GM23338 (cell line): Measurements from ENCODE around the gene HTR1E. TPM values are rescaled to one million over a fixed set of nuclear protein-coding genes. Genes with fewer than 3 reads are reported as not detected.

Experiments used
- ATAC-seq: fragments of 200-7000 bp; cut with Tn5 transposase; 3 replicates; pipeline ENCODE4 v1.9.1; 2020
- DNase-seq: peaks from one replicate; pipeline ENCODE4 v3.0.0-alpha.2; 2015; ENCODE audit warnings: low spot score
- H2AFZ ChIP-seq: fragments of 200-600 bp; sonication (generic); 2 replicates; pipeline ENCODE4 v1.8.0; 2016; ENCODE audit warnings: antibody characterized with exemption, mild to moderate bottlenecking, moderate library complexity
- H3F3A ChIP-seq: fragments of 200-600 bp; sonication (generic); replicated peaks from 2 replicates; pipeline ENCODE4 v1.8.0; 2017; ENCODE audit warnings: antibody characterized with exemption, mixed run types, low read depth
- H3K27ac ChIP-seq: fragments of 200-600 bp; sonication (generic); 2 replicates; pipeline ENCODE4 v1.6.1; 2016; ENCODE audit warnings: low read depth
- H3K27me3 ChIP-seq: fragments of 200-600 bp; sonication (generic); 2 replicates; pipeline ENCODE4 v1.8.0; 2016; ENCODE audit warnings: mild to moderate bottlenecking, mixed run types, moderate library complexity; ENCODE audit not compliant: insufficient read depth
- H3K36me3 ChIP-seq: fragments of 200-600 bp; sonication (generic); 2 replicates; pipeline ENCODE4 v1.8.0; 2016; ENCODE audit warnings: mild to moderate bottlenecking; ENCODE audit not compliant: insufficient read depth
- H3K4me1 ChIP-seq: fragments of 200-600 bp; sonication (generic); 2 replicates; pipeline ENCODE4 v1.8.0; 2016; ENCODE audit warnings: mild to moderate bottlenecking, moderate library complexity; ENCODE audit not compliant: insufficient read depth
- H3K4me2 ChIP-seq: fragments of 200-600 bp; sonication (generic); 2 replicates; pipeline ENCODE4 v1.7.1; 2017; ENCODE audit warnings: mixed run types
- H3K4me3 ChIP-seq: fragments of 200-600 bp; sonication (generic); 2 replicates; pipeline ENCODE4 v1.6.1; 2016; ENCODE audit warnings: mixed run types
- H3K79me2 ChIP-seq: fragments of 200-600 bp; sonication (generic); replicated peaks from 2 replicates; pipeline ENCODE4 v1.8.0; 2017; ENCODE audit warnings: mild to moderate bottlenecking; ENCODE audit not compliant: insufficient read depth
- H3K9me2 ChIP-seq: fragments of 200-600 bp; sonication (generic); 2 replicates; pipeline ENCODE4 v1.8.0; 2017; ENCODE audit not compliant: insufficient read depth
- H4K20me1 ChIP-seq: fragments of 200-600 bp; sonication (generic); replicated peaks from 2 replicates; pipeline ENCODE4 v1.8.0; 2017; ENCODE audit warnings: mild to moderate bottlenecking; ENCODE audit not compliant: insufficient read depth
- H3K27ac Mint-ChIP-seq: 2 replicates; pipeline ENCODE4 v1.8.0; 2020; ENCODE audit warnings: inconsistent platforms, mild to moderate bottlenecking, moderate library complexity, mixed read lengths
- H3K27me3 Mint-ChIP-seq: 3 replicates; pipeline ENCODE4 v1.8.0; 2022; ENCODE audit warnings: low read depth, mild to moderate bottlenecking, moderate library complexity, mixed read lengths, inconsistent platforms; ENCODE audit not compliant: insufficient read depth, poor library complexity
- H3K36me3 Mint-ChIP-seq: 3 replicates; pipeline ENCODE4 v1.8.0; 2021; ENCODE audit warnings: low read depth, mild to moderate bottlenecking, inconsistent platforms, moderate library complexity, mixed read lengths
- H3K4me1 Mint-ChIP-seq: 3 replicates; pipeline ENCODE4 v1.8.0; 2020; ENCODE audit warnings: mild to moderate bottlenecking, inconsistent platforms, mixed read lengths
- H3K4me3 Mint-ChIP-seq: 3 replicates; pipeline ENCODE4 v1.8.0; 2021; ENCODE audit warnings: moderate library complexity, mild to moderate bottlenecking, inconsistent platforms, mixed read lengths
- H3K9me3 Mint-ChIP-seq: 3 replicates; pipeline ENCODE4 v1.8.0; 2020; ENCODE audit warnings: moderate library complexity, mild to moderate bottlenecking, inconsistent platforms, mixed read lengths
- CREB1 ChIP-seq: fragments of 250-450 bp; sonication (Bioruptor Pico); IDR thresholded peaks from 2 replicates; pipeline ENCODE4 v1.5.0; 2020; ENCODE audit warnings: low read depth, mild to moderate bottlenecking, moderate library complexity
- EZH2 ChIP-seq: fragments of 200-600 bp; sonication (generic); IDR thresholded peaks from one replicate; pipeline ENCODE4 v1.8.0; 2017; ENCODE audit warnings: antibody characterized with exemption, mild to moderate bottlenecking, low read depth; ENCODE audit not compliant: unreplicated experiment
- EZH2phosphoT487 ChIP-seq: fragments of 200-600 bp; sonication (generic); IDR thresholded peaks from one replicate; pipeline ENCODE4 v1.8.1; 2018; ENCODE audit warnings: antibody characterized with exemption; ENCODE audit not compliant: unreplicated experiment
- JUNB ChIP-seq: IDR thresholded peaks from one replicate; pipeline ENCODE4 v1.6.1; 2016; ENCODE audit warnings: antibody characterized with exemption; ENCODE audit not compliant: unreplicated experiment
- NANOG ChIP-seq: IDR thresholded peaks from 2 replicates; pipeline ENCODE4 v1.6.1; 2016; ENCODE audit warnings: antibody characterized with exemption, borderline replicate concordance
- POLR2AphosphoS5 ChIP-seq: IDR thresholded peaks from 2 replicates; pipeline ENCODE4 v1.6.1; 2016; ENCODE audit warnings: antibody characterized with exemption, low read depth
- STAT1 ChIP-seq: IDR thresholded peaks from one replicate; pipeline ENCODE4 v1.6.1; 2016; ENCODE audit warnings: antibody characterized with exemption; ENCODE audit not compliant: unreplicated experiment
- ZNF114 ChIP-seq: fragments of 250-450 bp; sonication (Bioruptor Pico); IDR thresholded peaks from 2 replicates; pipeline ENCODE4 v1.5.0; 2020; ENCODE audit warnings: mild to moderate bottlenecking, moderate library complexity
- ZNF331 ChIP-seq: fragments of 250-450 bp; sonication (Bioruptor Pico); IDR thresholded peaks from 2 replicates; pipeline ENCODE4 v1.5.0; 2020; ENCODE audit warnings: low read depth, mild to moderate bottlenecking, moderate library complexity
- polyA plus RNA-seq: library from polyadenylated mRNA; unstranded; fragments of >200 nt; fragmentation: Nextera tagmentation; extraction: Ambion mirVana; gene quantifications from 2 replicates; pipeline ENCODE4 v1.2.1, GENCODE V29; 2016
- total RNA-seq: library from RNA; depleted of rRNA; stranded (reverse); fragments of >200 nt; shearing (Covaris generic); gene quantifications from 2 replicates; pipeline ENCODE4 v1.2.3, GENCODE V29; 2014
- TF ChIP-seq, protein P1 (sequence below): fragments of 250-450 bp; sonication (Bioruptor Pico); IDR thresholded peaks from 2 replicates; pipeline ENCODE4 v1.5.0; 2020; ENCODE audit warnings: mild to moderate bottlenecking, moderate library complexity
- TF ChIP-seq, protein P2 (sequence below): IDR thresholded peaks from one replicate; pipeline ENCODE4 v1.6.1; 2018; ENCODE audit warnings: antibody characterized with exemption; ENCODE audit not compliant: unreplicated experiment
- TF ChIP-seq, protein P3 (sequence below), 2 experiments: fragments of 200-600 bp in 1 of 2; sonication (generic) in 1 of 2; conservative IDR thresholded peaks; 2 replicates each; pipeline versions ENCODE4 v1.5.1 to v1.6.1; 2016 to 2017; ENCODE audit warnings: antibody characterized with exemption in 2 of 2, low read depth in 2 of 2, mild to moderate bottlenecking in 2 of 2, moderate library complexity in 1 of 2
- TF ChIP-seq, protein P4 (sequence below): IDR thresholded peaks from 2 replicates; pipeline ENCODE4 v1.6.1; 2016; ENCODE audit warnings: antibody characterized with exemption

Gene HTR1E
- total and polyA plus RNA-seq, 2 experiments from 2014 or later: not detected

DNA sequence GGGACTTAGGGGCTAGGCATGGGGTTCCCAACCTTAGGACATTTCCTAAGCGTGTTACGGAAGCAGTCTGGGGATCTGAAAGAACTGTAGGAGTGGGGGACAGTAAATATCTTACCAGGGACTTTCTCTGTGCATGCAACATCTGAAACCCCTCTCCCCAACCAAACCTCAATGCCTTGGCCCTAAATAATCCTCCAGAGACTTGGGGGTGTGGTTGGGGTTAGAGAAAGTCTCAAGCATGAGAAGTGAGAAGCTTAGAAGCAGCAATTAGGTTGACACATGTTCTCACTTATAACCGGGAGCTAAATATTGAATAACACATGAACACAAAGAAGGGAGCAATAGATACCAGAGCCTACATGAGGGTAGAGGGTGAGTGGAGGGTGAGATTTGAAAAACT is 74.7 kb downstream of the HTR1E start:
- Mint-ChIP-seq H3K36me3 (peaks cover 8% of the 10 kb centered on the region; the same call in 2 of the 3 replicates), H3K27me3 (no peaks in the 10 kb centered on the region), H3K27ac (no peak overlapping the region), H3K9me3 (peaks cover 43% of the 10 kb centered on the region), H3K4me3 (no peak overlapping the region), H3K4me1 (no peaks in the 10 kb centered on the region)
- Histone ChIP-seq H3F3A (no peaks in the 10 kb centered on the region), H3K27ac (no peak overlapping the region), H3K79me2 (no peaks in the 10 kb centered on the region), H4K20me1 (no peaks in the 10 kb centered on the region), H2AFZ (no peak overlapping the region), H3K4me2 (no peak overlapping the region), H3K9me2 (no peaks in the 10 kb centered on the region), H3K4me3 (no peak overlapping the region), H3K27me3 (no peaks in the 10 kb centered on the region), H3K4me1 (no peaks in the 10 kb centered on the region), H3K36me3 (no peaks in the 10 kb centered on the region)
- TF ChIP-seq, protein P1, sequence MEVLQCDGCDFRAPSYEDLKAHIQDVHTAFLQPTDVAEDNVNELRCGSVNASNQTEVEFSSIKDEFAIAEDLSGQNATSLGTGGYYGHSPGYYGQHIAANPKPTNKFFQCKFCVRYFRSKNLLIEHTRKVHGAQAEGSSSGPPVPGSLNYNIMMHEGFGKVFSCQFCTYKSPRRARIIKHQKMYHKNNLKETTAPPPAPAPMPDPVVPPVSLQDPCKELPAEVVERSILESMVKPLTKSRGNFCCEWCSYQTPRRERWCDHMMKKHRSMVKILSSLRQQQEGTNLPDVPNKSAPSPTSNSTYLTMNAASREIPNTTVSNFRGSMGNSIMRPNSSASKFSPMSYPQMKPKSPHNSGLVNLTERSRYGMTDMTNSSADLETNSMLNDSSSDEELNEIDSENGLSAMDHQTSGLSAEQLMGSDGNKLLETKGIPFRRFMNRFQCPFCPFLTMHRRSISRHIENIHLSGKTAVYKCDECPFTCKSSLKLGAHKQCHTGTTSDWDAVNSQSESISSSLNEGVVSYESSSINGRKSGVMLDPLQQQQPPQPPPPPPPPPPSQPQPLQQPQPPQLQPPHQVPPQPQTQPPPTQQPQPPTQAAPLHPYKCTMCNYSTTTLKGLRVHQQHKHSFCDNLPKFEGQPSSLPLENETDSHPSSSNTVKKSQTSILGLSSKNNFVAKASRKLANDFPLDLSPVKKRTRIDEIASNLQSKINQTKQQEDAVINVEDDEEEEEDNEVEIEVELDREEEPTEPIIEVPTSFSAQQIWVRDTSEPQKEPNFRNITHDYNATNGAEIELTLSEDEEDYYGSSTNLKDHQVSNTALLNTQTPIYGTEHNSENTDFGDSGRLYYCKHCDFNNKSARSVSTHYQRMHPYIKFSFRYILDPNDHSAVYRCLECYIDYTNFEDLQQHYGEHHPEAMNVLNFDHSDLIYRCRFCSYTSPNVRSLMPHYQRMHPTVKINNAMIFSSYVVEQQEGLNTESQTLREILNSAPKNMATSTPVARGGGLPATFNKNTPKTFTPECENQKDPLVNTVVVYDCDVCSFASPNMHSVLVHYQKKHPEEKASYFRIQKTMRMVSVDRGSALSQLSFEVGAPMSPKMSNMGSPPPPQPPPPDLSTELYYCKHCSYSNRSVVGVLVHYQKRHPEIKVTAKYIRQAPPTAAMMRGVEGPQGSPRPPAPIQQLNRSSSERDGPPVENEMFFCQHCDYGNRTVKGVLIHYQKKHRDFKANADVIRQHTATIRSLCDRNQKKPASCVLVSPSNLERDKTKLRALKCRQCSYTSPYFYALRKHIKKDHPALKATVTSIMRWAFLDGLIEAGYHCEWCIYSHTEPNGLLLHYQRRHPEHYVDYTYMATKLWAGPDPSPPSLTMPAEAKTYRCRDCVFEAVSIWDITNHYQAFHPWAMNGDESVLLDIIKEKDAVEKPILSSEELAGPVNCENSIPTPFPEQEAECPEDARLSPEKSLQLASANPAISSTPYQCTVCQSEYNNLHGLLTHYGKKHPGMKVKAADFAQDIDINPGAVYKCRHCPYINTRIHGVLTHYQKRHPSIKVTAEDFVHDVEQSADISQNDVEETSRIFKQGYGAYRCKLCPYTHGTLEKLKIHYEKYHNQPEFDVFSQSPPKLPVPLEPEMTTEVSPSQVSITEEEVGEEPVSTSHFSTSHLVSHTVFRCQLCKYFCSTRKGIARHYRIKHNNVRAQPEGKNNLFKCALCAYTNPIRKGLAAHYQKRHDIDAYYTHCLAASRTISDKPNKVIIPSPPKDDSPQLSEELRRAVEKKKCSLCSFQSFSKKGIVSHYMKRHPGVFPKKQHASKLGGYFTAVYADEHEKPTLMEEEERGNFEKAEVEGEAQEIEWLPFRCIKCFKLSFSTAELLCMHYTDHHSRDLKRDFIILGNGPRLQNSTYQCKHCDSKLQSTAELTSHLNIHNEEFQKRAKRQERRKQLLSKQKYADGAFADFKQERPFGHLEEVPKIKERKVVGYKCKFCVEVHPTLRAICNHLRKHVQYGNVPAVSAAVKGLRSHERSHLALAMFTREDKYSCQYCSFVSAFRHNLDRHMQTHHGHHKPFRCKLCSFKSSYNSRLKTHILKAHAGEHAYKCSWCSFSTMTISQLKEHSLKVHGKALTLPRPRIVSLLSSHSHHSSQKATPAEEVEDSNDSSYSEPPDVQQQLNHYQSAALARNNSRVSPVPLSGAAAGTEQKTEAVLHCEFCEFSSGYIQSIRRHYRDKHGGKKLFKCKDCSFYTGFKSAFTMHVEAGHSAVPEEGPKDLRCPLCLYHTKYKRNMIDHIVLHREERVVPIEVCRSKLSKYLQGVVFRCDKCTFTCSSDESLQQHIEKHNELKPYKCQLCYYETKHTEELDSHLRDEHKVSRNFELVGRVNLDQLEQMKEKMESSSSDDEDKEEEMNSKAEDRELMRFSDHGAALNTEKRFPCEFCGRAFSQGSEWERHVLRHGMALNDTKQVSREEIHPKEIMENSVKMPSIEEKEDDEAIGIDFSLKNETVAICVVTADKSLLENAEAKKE (CRISPR knock-in tag): no peak
- TF ChIP-seq ZNF331 (CRISPR knock-in tag) (no peak), CREB1 (CRISPR knock-in tag) (no peak), ZNF114 (CRISPR knock-in tag) (no peak), STAT1 (no peak), EZH2phosphoT487 (no peak), EZH2 (no peak), JUNB (no peak), POLR2AphosphoS5 (no peak), NANOG (no peak)
- TF ChIP-seq, protein P2, sequence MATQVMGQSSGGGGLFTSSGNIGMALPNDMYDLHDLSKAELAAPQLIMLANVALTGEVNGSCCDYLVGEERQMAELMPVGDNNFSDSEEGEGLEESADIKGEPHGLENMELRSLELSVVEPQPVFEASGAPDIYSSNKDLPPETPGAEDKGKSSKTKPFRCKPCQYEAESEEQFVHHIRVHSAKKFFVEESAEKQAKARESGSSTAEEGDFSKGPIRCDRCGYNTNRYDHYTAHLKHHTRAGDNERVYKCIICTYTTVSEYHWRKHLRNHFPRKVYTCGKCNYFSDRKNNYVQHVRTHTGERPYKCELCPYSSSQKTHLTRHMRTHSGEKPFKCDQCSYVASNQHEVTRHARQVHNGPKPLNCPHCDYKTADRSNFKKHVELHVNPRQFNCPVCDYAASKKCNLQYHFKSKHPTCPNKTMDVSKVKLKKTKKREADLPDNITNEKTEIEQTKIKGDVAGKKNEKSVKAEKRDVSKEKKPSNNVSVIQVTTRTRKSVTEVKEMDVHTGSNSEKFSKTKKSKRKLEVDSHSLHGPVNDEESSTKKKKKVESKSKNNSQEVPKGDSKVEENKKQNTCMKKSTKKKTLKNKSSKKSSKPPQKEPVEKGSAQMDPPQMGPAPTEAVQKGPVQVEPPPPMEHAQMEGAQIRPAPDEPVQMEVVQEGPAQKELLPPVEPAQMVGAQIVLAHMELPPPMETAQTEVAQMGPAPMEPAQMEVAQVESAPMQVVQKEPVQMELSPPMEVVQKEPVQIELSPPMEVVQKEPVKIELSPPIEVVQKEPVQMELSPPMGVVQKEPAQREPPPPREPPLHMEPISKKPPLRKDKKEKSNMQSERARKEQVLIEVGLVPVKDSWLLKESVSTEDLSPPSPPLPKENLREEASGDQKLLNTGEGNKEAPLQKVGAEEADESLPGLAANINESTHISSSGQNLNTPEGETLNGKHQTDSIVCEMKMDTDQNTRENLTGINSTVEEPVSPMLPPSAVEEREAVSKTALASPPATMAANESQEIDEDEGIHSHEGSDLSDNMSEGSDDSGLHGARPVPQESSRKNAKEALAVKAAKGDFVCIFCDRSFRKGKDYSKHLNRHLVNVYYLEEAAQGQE: no peak
- TF ChIP-seq, protein P3, sequence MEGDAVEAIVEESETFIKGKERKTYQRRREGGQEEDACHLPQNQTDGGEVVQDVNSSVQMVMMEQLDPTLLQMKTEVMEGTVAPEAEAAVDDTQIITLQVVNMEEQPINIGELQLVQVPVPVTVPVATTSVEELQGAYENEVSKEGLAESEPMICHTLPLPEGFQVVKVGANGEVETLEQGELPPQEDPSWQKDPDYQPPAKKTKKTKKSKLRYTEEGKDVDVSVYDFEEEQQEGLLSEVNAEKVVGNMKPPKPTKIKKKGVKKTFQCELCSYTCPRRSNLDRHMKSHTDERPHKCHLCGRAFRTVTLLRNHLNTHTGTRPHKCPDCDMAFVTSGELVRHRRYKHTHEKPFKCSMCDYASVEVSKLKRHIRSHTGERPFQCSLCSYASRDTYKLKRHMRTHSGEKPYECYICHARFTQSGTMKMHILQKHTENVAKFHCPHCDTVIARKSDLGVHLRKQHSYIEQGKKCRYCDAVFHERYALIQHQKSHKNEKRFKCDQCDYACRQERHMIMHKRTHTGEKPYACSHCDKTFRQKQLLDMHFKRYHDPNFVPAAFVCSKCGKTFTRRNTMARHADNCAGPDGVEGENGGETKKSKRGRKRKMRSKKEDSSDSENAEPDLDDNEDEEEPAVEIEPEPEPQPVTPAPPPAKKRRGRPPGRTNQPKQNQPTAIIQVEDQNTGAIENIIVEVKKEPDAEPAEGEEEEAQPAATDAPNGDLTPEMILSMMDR (conservative IDR thresholded peaks at IDR 0.05; ENCODE audit: low read depth in 2 of 2): no peak
- TF ChIP-seq, protein P4, sequence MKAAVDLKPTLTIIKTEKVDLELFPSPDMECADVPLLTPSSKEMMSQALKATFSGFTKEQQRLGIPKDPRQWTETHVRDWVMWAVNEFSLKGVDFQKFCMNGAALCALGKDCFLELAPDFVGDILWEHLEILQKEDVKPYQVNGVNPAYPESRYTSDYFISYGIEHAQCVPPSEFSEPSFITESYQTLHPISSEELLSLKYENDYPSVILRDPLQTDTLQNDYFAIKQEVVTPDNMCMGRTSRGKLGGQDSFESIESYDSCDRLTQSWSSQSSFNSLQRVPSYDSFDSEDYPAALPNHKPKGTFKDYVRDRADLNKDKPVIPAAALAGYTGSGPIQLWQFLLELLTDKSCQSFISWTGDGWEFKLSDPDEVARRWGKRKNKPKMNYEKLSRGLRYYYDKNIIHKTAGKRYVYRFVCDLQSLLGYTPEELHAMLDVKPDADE: no peak
- ATAC-seq (no peak), DNase-seq (no peak)
